ENCODE measurements around the gene IFI27L2.

Gene IFI27L2

GRCh38 chr14:94145902-94146527 lies 16.6 kb upstream of the IFI27L2 start:
- no peak for DNase-seq

GRCh38 chr14:94144765-94145164 lies 15.4 kb upstream of the IFI27L2 start:
- DNase-seq = no peak

- no peak for DNase-seq
Measured at GRCh38 chr14:94143711-94144110, 14.3 kb upstream of the IFI27L2 start.

- DNase-seq = no peak
Measured at GRCh38 chr14:94143239-94143638, 13.8 kb upstream of the IFI27L2 start.

- DNase-seq = no peak
Measured at GRCh38 chr14:94142836-94143235, 13.4 kb upstream of the IFI27L2 start.

- DNase-seq = no peak
Measured at GRCh38 chr14:94142247-94142646, 12.8 kb upstream of the IFI27L2 start.

- no peak for DNase-seq
Measured at GRCh38 chr14:94139421-94139820, 10.0 kb upstream of the IFI27L2 start.

GRCh38 chr14:94139006-94139405 lies 9.6 kb upstream of the IFI27L2 start:
- DNase-seq = no peak

GRCh38 chr14:94138251-94138650 lies 8.8 kb upstream of the IFI27L2 start:
- no peak for DNase-seq

- DNase-seq = peak; percentile 54
Measured at GRCh38 chr14:94136575-94137331, 7.3 kb upstream of the IFI27L2 start.

- DNase-seq = no peak
Measured at GRCh38 chr14:94135476-94135875, 6.1 kb upstream of the IFI27L2 start.

GRCh38 chr14:94132285-94132887 lies 3.0 kb upstream of the IFI27L2 start:
- no peak for DNase-seq

- no peak for DNase-seq
Measured at GRCh38 chr14:94129758-94130414, 482 bp upstream of the IFI27L2 start.

GRCh38 chr14:94128216-94128839 lies 1.1 kb downstream of the IFI27L2 start:
- no peak for DNase-seq

- no peak for DNase-seq
Measured at GRCh38 chr14:94127330-94127729, 2.1 kb downstream of the IFI27L2 start.

- DNase-seq = no peak
Measured at GRCh38 chr14:94126800-94127199, 2.6 kb downstream of the IFI27L2 start.

GRCh38 chr14:94126419-94126677 lies 3.1 kb downstream of the IFI27L2 start:
- DNase-seq = no peak

GRCh38 chr14:94125659-94126418 lies 3.6 kb downstream of the IFI27L2 start:
- DNase-seq = no peak

- DNase-seq = no peak
Measured at GRCh38 chr14:94124582-94125377, 4.6 kb downstream of the IFI27L2 start.

- DNase-seq = no peak
Measured at GRCh38 chr14:94123868-94124267, 5.5 kb downstream of the IFI27L2 start.

GRCh38 chr14:94123296-94123695 lies 6.1 kb downstream of the IFI27L2 start:
- DNase-seq = no peak

- DNase-seq = no peak
Measured at GRCh38 chr14:94122438-94122837, 7.0 kb downstream of the IFI27L2 start.
